ENCODE results near the gene AASS. TPM values are rescaled to one million over a fixed set of nuclear protein-coding genes. Genes with fewer than 3 reads are reported as not detected.
A peak's percentile ranks its signal among the peaks of the same experiment; 100 is the strongest.

AASS gene
- total RNA-seq, 1 donor from 2014 or later, result 12.4 TPM

DNA sequence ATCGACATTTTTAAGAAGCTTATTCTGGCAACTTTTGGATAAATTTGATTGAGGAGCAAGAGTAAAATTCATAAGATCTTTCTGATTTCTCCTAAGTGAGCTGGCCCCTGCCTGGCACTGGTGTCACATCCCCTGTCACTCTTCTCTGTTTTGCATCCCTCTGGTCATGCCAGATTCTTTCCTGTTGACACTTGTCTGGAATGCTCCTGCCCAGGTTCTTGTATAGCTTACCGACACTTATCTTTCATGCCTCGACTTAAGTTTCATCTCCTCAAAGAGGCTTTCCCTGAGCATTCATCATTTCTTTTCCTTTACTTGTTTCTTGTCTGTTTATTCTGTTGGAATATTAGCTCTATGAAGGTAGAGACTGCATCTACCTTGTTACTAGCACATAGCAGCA is 22.2 kb upstream of the AASS start:
- Histone ChIP-seq H3K4me3 (ENCODE audit: low read depth, low read length) (no peak overlapping the region), H3K36me3 (ENCODE audit: control insufficient read depth, insufficient read depth, low read length) (no peaks in the 10 kb centered on the region), H3K27me3 (ENCODE audit: control insufficient read depth, insufficient read depth, low read length) (no peaks in the 10 kb centered on the region)
- FAIRE-seq, result no peak
- TF ChIP-seq, protein P1, sequence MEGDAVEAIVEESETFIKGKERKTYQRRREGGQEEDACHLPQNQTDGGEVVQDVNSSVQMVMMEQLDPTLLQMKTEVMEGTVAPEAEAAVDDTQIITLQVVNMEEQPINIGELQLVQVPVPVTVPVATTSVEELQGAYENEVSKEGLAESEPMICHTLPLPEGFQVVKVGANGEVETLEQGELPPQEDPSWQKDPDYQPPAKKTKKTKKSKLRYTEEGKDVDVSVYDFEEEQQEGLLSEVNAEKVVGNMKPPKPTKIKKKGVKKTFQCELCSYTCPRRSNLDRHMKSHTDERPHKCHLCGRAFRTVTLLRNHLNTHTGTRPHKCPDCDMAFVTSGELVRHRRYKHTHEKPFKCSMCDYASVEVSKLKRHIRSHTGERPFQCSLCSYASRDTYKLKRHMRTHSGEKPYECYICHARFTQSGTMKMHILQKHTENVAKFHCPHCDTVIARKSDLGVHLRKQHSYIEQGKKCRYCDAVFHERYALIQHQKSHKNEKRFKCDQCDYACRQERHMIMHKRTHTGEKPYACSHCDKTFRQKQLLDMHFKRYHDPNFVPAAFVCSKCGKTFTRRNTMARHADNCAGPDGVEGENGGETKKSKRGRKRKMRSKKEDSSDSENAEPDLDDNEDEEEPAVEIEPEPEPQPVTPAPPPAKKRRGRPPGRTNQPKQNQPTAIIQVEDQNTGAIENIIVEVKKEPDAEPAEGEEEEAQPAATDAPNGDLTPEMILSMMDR (IDR thresholded peaks at IDR 0.05; ENCODE audit: insufficient read depth, low read length, severe bottlenecking), result no peak
- peak; percentile 28 for DNase-seq (ENCODE audit: low read depth)

DNA sequence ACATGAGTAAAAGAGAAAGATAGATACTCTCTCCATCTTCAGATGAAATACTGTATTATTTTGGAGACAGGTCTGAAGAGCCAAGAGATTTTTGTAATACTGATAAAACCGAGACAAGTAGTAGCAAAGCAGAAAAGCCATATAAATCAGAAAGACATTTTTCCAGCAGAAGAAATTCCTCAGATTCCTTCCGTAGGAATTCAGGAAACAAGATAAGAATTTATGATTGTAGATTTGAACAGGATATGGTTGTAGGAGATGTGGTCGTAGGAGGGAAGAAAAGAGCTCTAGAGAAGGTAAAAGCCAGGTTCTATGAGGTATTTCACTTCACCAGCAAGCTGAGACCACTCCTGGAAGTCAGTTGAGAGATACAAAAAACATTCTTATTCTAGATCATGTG is 17.6 kb upstream of the AASS start:
- no peaks in the 10 kb centered on the region for H3K36me3 ChIP-seq (ENCODE audit: control insufficient read depth, insufficient read depth, low read length)
- no peak for FAIRE-seq
- no peaks in the 10 kb centered on the region for H3K27me3 ChIP-seq (ENCODE audit: control insufficient read depth, insufficient read depth, low read length)
- H3K4me3 ChIP-seq (ENCODE audit: low read depth, low read length), result no peak overlapping the region
- DNase-seq (ENCODE audit: low read depth), result no peak
- TF ChIP-seq, protein P1 (IDR thresholded peaks at IDR 0.05; ENCODE audit: insufficient read depth, low read length, severe bottlenecking), result no peak

DNA sequence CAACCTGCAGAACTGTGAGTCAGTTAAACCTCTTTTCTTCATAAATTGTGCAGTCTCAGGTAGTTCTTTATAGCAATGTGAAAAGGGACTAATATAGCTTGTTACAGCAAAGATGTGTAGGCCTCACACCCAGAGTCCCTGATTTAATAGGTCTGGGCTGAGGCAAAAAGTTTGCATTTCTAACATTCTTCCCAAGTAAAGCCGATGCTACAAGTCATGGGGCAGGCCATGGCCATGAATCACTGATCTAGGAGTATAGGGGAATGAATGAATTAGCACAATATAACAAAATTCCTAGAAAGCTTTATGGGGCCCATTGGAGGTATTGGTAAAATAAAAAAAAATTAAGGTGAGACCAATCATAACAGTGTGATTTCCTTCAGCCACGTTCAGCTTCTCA is 11.5 kb upstream of the AASS start:
- FAIRE-seq (no peak), DNase-seq (ENCODE audit: low read depth) (no peak)
- Histone ChIP-seq H3K4me3 (ENCODE audit: low read depth, low read length) (no peak overlapping the region), H3K36me3 (ENCODE audit: control insufficient read depth, insufficient read depth, low read length) (no peaks in the 10 kb centered on the region), H3K27me3 (ENCODE audit: control insufficient read depth, insufficient read depth, low read length) (no peaks in the 10 kb centered on the region)
- TF ChIP-seq, protein P1 (IDR thresholded peaks at IDR 0.05; ENCODE audit: insufficient read depth, low read length, severe bottlenecking), result no peak

DNA sequence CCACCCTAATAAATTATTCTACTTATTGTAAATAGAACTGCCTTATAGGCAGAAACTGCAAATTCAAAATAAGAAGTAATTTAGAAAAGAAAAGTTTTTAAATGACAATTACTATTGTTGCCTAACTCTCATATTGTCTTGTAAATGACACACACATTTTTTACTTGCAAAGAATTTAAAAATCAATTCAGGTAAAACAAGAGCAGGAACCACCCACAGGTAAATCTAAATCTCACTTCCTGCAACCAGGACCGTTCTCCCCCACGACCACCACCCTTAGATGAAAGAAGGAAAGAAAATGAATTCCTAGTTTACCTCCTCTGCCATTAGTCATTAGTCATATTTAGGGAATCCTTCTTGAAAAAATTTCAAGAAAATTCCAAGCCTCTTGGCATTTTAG is 4.8 kb upstream of the AASS start:
- DNase-seq (ENCODE audit: low read depth) (no peak), FAIRE-seq (no peak)
- Histone ChIP-seq H3K4me3 (ENCODE audit: low read depth, low read length) (no peak overlapping the region), H3K36me3 (ENCODE audit: control insufficient read depth, insufficient read depth, low read length) (no peaks in the 10 kb centered on the region), H3K27me3 (ENCODE audit: control insufficient read depth, insufficient read depth, low read length) (no peaks in the 10 kb centered on the region)
- TF ChIP-seq, protein P1 (IDR thresholded peaks at IDR 0.05; ENCODE audit: insufficient read depth, low read length, severe bottlenecking), result no peak

DNA sequence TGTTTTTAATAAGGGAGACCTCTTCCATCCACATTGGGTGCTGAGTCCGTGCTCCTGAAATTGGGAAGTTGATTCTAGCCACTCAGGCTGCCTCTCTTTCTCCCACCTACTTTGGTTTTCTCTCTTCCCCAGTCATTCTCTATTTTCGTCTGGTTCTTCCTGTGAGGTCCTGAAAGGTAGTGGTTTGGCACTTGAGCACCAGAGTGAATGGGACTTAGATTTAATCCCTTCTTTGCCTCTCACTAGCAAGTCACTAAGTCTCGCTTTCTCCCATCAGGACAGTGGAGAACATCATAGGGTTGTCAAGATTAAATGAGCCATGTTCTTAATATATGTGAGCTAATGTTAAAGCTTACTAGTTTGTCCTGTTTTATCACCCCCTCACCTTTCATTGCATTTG is 4.0 kb upstream of the AASS start:
- Histone ChIP-seq H3K36me3 (ENCODE audit: control insufficient read depth, insufficient read depth, low read length) (no peaks in the 10 kb centered on the region), H3K4me3 (ENCODE audit: low read depth, low read length) (no peak overlapping the region), H3K27me3 (ENCODE audit: control insufficient read depth, insufficient read depth, low read length) (no peaks in the 10 kb centered on the region)
- FAIRE-seq (no peak), DNase-seq (ENCODE audit: low read depth) (no peak)
- TF ChIP-seq, protein P1 (IDR thresholded peaks at IDR 0.05; ENCODE audit: insufficient read depth, low read length, severe bottlenecking), result no peak

DNA sequence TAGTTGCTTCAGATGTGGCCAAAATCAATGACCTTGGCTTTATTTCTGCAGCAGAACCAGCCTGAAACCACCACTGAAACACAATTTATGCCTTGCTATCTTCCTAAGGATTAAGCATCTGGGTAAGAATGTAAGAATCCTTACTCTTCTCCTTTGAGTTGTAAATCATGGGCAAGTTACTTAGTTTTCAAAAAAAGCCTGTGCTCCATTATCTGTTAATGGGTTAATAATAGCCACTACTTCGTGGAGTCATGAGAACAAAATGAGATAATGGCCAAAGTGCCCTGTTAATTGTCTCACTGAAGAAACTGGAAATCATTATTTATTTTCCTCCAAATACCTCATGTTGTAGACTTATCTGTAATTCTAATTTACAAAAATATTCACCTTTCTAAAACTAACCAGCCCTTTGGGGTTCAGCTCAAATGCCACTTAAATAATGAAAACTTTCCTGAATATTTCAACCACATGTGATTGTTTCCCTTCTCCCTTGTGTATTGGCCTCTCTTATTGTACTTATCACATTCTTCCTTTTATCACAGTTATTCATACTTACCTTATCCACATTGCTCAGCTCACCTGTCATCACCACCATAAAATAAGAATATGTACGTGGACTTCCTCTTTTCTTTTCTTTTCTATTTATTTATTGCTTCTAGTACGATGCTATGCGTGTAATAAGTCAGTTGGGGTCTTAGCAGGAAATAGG is 2.0 kb upstream of the AASS start:
- no peaks in the 10 kb centered on the region for H3K27me3 ChIP-seq (ENCODE audit: control insufficient read depth, insufficient read depth, low read length)
- no peak for FAIRE-seq
- no peaks in the 10 kb centered on the region for H3K36me3 ChIP-seq (ENCODE audit: control insufficient read depth, insufficient read depth, low read length)
- TF ChIP-seq, protein P1 (IDR thresholded peaks at IDR 0.05; ENCODE audit: insufficient read depth, low read length, severe bottlenecking), result no peak
- no peak for DNase-seq (ENCODE audit: low read depth)
- H3K4me3 ChIP-seq (ENCODE audit: low read depth, low read length), result no peak overlapping the region

All from bronchial epithelial cell (primary cell).